HepG2 (cell line): ENCODE measurements around the gene FHDC1.

Experiments used
- PATZ1 ChIP-seq: sonication (generic); formaldehyde crosslinking; IDR thresholded peaks from 2 replicates; pipeline ENCODE4 v1.4.0; 2020; ENCODE audit warnings: missing genetic modification reagents
- ZNF354B ChIP-seq: sonication (generic); formaldehyde crosslinking; IDR thresholded peaks from 2 replicates; pipeline ENCODE4 v1.8.0; 2022; ENCODE audit warnings: mild to moderate bottlenecking, missing genetic modification reagents

DNA sequence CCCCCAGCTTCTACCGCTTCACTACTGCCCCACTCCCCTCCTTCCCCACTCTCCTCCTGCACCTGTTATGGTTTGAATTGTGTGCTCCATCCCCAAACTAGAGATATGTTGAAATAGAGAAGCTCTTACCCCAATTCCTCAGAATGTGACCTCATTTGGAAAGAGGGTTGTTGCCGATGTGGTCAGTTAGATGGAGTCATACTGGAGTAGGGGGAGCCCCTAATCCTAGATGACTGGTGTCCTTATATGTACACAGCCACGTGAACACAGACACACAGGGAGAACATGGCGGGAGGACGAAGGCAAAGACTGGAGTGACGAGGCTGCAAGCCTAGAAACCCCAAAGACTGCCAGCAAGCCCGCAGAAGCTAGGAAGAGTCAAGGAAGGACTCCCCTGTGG, 84.3 kb downstream of the FHDC1 start:
- TF ChIP-seq PATZ1 (CRISPR knock-in tag) (no peak), ZNF354B (CRISPR knock-in tag) (no peak)
